G401 (cell line): ENCODE measurements around the gene REV1. TPM values are rescaled to one million over a fixed set of nuclear protein-coding genes. Genes with fewer than 3 reads are reported as not detected.
"Not testable (repeated sequence)": the region's sequence is repeated elsewhere in the genome, so short reads cannot be mapped to it uniquely, and the experiment has no call there.

ENCODE experiments used
- DNase-seq: peaks from one replicate; pipeline ENCODE4 v3.0.0-alpha.2; 2015; ENCODE audit warnings: low spot score
- in situ Hi-C: cut with HindIII; loops from 2 replicates; pipeline ENCODE4 v1.10.0; 2016; ENCODE audit warnings: low sequenced_read_pairs, mixed read lengths
- total RNA-seq: library from RNA; depleted of rRNA; stranded (reverse); fragments of >200 nt; shearing (Covaris generic); gene quantifications from 2 replicates; pipeline ENCODE4 v1.2.3, GENCODE V29; 2014; rRNA removed

REV1 gene
- 23.5 and 25.4 TPM in 2 replicates for total RNA-seq

GRCh38 chr2:99489761-99490622, at the start of gene REV1:
Gene REV1, minus strand, starts transcription at chr2:99490017. Its CDS starts 25,042 bp downstream, at chr2:99464975.
- in situ Hi-C loops = no loop called here
- peak; percentile 96 for DNase-seq

DNA sequence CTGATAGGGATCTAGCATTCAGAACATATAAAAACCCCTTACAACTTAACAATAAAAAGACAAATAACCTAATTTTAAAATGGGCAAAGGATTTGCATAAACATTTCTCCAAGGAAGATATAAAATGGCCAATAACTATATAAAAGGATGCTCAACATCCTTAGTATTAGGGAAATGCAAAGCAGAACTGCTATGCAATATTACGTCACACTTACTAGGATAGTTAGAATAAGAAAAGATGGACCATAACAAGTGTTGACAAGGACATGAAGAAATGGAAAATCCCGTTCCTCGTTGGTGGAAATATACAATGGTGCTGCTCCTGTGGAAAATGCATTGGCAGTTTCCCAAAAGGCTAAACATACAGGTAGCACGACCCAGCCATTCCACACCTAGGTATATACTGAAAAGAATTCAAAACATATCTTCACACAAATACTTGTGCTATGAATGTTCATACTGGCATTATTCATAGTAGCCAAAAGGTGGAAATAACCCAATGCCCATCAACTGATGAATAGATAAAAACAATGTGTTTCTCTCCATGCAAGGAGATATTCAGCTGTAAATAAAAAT, 48.2 kb upstream of the REV1 start:
- in situ Hi-C loops = no loop called here
- DNase-seq = no peak

DNA sequence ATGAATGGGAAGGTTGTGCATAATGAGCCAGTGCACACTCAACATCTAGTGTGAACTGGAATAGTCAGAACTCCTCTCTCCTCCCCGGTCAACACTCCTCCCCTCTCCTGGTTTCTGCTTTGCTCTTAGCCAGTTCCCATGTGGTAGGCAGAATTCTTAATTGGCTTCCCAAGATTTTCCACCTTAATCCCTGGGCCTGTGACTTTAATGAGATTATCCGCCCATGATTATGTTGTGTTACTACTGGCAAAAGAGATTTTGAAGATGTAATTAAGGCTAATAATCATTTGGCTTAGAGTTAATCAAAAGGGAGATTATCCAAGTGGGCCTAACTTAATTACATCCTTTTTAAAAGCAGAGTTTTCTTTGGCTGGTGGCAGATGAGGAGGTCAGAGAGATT, 34.2 kb upstream of the REV1 start:
- in situ Hi-C loops = no loop called here
- DNase-seq = no peak

DNA sequence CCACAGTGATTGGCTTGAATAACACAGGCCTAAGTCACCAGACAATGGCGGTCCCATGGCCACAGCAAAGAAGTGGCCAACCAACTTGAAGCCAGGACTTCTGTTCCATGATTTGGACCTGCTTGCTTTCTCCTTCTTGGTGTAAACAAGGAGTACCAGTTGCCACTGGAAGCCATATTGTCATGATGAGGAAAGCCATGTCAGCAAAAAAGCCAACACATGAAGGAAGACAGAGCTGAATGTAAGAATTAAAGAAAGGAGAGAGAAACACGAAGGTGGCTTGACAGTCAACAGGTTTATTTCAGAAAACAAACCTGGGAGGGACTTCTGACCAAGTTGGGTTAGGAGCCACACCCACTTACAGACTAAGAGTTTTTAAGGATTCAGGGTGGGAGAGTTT, 32.3 kb upstream of the REV1 start:
- DNase-seq = no peak
- in situ Hi-C loops = no loop called here

- in situ Hi-C loops = no loop called here
- no peak for DNase-seq
These were observed 31.0 kb upstream of the REV1 start for GRCh38 chr2:99520813-99521212.

DNA sequence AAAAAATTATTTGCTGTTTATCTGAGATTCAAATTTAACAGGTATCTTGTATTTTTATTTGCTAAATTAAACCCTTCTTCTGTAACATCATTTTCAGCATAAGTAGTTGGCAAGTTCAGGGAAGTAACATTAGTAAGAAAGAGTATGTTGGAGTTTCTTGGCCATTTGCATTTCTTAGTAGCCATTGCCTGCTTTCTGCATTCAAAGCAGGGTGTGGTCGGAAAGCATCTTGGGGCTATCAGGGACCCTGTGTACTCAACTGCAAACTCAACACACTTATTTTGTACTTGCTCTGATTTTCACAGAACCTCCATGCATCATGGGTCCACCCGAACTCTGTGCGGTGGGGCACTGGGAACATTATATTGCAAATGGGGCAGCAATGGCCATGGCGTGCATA, 30.4 kb upstream of the REV1 start:
- in situ Hi-C loops = no loop called here
- DNase-seq = no peak

GRCh38 chr2:99514357-99514756, 24.5 kb upstream of the REV1 start:
- in situ Hi-C loops = no loop called here

DNA sequence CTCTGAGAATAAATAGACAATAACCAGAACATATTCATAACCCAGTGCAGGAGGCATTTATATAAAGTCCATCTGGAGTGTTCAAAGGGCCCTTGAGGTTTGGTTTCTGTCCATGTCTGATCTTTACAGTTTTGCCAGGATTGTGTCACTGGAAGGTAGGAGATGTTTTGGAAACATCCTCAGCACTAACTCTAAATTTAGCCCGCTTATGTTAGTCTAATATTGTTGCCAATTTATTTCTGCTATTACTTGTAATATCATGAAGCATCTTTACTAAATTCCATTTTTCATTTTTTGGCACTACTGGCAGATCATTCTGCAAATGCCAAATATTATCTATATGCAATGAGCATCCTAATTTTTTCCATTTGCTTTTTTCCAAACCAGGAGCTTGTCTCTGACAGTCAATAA, 22.4 kb upstream of the REV1 start:
- DNase-seq = peak; percentile 98
- in situ Hi-C loops = no loop called here

More at GRCh38 chr2:99514357-99514756, 24.5 kb upstream of the REV1 start:
- no peak for DNase-seq

- in situ Hi-C loops = no loop called here
- no peak for DNase-seq
These were observed 19.6 kb upstream of the REV1 start for GRCh38 chr2:99509387-99509786.

- in situ Hi-C loops = no loop called here
- peak; percentile 43 for DNase-seq
These were observed 18.4 kb upstream of the REV1 start for GRCh38 chr2:99507937-99508818.

- in situ Hi-C loops = no loop called here
- DNase-seq = no peak
These were observed 15.2 kb upstream of the REV1 start for GRCh38 chr2:99504844-99505584.

DNA sequence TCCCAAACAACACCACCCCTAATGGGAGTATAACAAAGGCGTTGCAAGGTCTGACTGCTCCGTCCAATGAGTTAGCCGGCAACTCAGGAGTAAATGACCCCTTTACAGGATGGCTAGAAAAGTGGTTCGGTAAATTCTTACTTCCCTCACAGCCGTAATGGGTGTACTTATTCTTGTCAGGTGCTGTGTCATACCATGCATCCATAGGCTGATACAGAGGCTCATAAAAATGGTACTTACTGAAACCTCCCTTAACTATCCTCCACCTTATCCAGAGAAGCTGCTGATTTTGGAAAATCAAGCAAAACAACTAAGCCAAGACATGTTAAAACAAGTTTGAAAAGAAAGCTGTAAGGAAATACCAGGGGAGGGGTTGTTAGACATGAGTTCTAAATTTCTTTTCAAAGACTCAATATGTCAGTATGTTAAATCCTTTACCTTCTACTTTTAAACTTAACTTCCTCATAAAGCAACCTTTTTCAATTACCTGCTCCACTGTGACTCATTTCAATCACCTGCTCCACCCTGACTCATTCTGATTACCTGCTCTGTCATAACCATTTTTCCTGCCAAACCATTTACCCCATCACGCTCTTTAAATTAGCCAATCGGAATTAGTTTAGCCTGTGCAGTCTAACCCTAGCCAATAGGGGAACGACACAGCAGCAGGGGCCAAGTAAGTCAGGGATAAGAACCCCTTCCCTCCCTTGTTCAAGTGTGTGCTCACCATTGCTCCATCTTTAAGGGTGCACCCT, 14.0 kb upstream of the REV1 start:
- DNase-seq, in situ Hi-C loops: not testable (repeated sequence)

DNA sequence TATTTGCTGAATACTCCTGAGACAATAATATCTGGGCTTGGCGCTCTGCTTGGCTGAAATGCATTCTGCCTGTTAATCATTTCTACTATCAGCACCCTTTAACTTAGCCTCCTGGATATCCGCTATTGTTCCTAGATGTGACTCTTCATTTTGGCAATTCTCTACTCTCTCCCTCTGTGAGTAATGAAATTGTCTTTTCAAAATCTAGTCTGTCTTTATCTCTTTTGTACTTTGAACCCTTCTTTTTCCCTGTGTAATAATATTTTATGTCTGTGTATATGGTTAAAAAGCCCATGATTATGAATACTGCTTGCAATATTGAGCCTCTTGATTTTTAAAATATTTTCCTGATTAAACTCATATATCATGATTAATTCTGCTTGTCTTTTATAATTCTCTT, 6.2 kb upstream of the REV1 start:
- DNase-seq = no peak
- in situ Hi-C loops = no loop called here

- DNase-seq = no peak
- in situ Hi-C loops = no loop called here
These were observed 5.5 kb upstream of the REV1 start for GRCh38 chr2:99495115-99495860.

DNA sequence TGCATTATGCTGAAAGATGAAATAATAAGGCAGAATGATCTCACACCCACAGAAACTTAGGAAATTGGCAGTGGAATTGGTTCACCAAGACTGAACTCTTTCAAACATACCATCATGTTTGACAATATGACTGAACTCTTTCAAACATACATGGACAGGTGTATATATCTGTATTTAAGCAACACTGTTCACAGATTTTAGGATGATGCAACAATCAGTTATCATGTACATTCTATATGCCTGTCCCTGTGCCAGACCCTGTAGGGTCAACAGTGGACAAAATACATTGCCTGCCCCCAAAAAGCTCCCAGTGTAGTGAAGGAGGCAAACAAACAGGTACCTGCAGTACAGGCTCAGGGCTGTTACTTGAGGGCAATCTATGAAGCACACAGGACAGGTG, 2.9 kb upstream of the REV1 start:
- in situ Hi-C loops = no loop called here

GRCh38 chr2:99490623-99491461, 1.0 kb upstream of the REV1 start:
- no peak for DNase-seq
- in situ Hi-C loops = no loop called here

More for the DNA sequence above, 2.9 kb upstream of the REV1 start:
- no peak for DNase-seq
